Epithelial cell of prostate (primary cell): ENCODE results near the gene CPA5.

Experiments
- DNase-seq: peaks from one replicate; pipeline ENCODE4 v3.0.0-alpha.2; 2011; ENCODE audit warnings: low read depth, low spot score
- H3K27ac ChIP-seq: fragments of 450-650 bp; 2 replicates; pipeline ENCODE4 v1.5.1; 2017; ENCODE audit warnings: mild to moderate bottlenecking

The CPA5 gene

GRCh38 chr7:130418306-130418705 lies 73.7 kb downstream of the CPA5 start:
- DNase-seq = peak; percentile 75
- H3K27ac ChIP-seq = peak overlapping the region; percentile 98
